EH (cell line): ENCODE data around the gene NKAIN2.

Experiments
- DNase-seq: peaks from one replicate; pipeline ENCODE4 v3.0.0-alpha.2; 2015; ENCODE audit warnings: low read depth

The NKAIN2 gene

GRCh38 chr6:123808556-123808955 lies 4.9 kb downstream of the NKAIN2 start:
- no peak for DNase-seq

GRCh38 chr6:123810214-123810613 lies 6.5 kb downstream of the NKAIN2 start:
- no peak for DNase-seq

- no peak for DNase-seq
Observed at GRCh38 chr6:123810948-123811347, 7.3 kb downstream of the NKAIN2 start.

GRCh38 chr6:123811378-123811777 lies 7.7 kb downstream of the NKAIN2 start:
- no peak for DNase-seq

- DNase-seq = no peak
Observed at GRCh38 chr6:123812621-123813020, 9.0 kb downstream of the NKAIN2 start.

- no peak for DNase-seq
Observed at GRCh38 chr6:123821112-123821511, 17.4 kb downstream of the NKAIN2 start.

- peak; percentile 5 for DNase-seq
Observed at GRCh38 chr6:123829302-123829953, 25.8 kb downstream of the NKAIN2 start.

GRCh38 chr6:123830120-123830519 lies 26.5 kb downstream of the NKAIN2 start:
- no peak for DNase-seq

- no peak for DNase-seq
Observed at GRCh38 chr6:123838505-123839234, 35.0 kb downstream of the NKAIN2 start.

DNA sequence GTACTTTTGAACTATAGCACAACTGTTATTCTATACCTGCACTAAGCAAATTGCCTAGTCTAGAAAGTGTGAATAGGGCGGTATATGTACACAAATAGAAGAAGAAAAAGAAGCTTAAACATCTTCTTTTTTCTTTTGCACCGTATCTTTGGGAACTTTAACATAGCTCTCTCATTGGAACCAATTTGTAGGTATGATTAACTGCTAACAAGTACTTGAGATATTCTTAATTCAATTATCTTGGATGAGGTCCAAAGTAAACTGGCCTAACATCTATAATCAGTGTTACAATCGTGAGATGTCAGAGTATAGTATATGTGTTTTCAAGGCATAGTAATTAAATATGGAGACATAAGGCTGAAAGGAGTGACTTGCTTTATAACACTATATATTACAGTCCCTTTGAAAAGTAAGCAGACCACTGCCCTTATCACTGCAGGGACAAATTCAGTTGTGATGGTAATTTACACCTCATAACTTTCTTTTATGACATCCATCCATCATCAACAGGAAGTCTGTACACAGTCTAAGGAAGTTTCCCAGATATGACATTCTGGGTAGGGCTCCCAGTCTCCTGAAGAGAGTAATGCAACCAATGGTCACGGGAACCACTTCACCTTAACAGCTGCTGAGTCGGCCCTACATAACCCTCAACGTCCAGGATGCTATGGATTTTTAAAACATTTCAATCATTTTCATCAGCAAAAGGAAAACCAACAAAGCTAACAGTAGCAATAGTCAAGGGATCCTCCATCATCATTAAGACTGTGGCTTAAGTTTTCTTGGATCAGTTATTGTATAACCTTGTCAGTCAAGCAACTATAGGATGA lies 37.6 kb downstream of the NKAIN2 start:
- no peak for DNase-seq

DNA sequence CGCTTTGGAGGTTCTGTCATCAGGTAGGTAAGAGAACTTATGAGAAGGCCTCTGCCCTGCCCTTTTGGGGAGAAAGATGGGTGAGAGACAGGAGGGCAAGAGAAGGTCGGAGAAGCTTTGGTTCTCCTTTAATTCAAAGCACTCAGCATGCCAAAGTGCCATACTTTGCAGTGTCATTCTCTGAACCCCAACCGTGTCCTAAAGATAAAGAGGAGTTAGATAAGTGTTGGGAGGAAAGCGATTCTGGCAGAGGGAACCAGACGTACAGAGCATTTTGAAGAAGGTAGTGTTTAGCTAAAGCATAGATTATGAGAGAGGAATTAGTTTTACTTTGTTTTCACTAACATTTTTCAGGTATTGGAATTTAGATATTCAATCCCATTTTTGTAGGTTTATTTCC lies 40.3 kb downstream of the NKAIN2 start:
- no peak for DNase-seq

DNA sequence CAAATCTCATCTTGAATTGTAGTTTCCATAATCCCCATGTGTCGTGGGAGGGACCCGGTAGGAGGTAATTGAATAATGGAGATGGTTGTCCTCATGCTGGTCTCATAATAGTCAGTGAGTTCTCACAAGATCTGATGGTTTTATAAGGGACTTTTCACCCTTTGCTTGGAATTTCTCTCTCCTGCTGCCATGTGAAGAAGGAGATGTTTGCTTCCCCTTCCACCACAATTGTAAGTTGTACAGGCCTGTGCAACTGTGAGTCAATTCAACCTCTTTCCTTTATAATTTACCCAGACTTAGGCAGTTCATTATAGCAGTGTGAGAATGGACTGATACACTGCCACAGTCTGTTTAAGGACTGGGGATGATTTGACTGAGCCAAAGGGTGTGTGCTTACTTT lies 44.7 kb downstream of the NKAIN2 start:
- DNase-seq = no peak

GRCh38 chr6:123849406-123849805 lies 45.7 kb downstream of the NKAIN2 start:
- no peak for DNase-seq

DNA sequence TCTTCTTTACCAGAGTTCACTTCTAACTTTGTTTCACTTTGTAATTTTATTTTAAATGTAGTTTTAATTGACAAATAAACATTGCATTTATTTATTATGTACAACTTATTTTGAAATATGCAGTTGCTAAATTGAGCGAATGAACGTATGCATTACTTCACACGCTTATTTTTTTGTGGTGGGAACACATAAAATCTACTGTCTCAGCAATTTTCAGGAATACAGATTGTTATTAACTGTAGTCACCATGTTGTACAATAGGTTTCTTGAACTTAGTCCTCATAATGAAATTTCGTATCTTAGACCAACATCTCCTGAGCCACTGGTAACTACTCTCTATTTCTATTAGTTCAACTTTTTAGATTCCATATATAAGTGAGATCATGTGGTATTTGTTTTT lies 46.9 kb downstream of the NKAIN2 start:
- no peak for DNase-seq

DNA sequence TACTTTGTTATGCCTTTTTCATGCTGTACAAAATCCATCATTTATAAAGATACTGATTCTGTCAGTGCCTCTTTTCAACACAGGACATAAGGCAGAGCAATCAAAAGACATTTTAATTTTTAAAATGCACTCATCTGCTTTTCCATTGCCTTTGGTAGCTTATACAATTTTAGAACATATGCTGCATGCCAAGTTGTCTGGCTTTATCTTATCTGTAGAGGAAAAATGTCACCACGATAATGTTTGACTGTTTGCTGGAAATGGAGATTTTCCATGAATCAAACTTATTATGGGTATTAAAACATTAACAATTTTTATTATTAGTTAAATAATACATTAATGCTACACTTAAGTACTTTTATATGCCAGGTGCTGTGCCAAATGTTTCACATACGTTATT lies 50.5 kb downstream of the NKAIN2 start:
- no peak for DNase-seq

GRCh38 chr6:123855506-123855905 lies 51.8 kb downstream of the NKAIN2 start:
- DNase-seq = no peak

- DNase-seq = no peak
Observed at GRCh38 chr6:123859291-123859690, 55.6 kb downstream of the NKAIN2 start.

GRCh38 chr6:123869334-123869733 lies 65.7 kb downstream of the NKAIN2 start:
- DNase-seq = no peak

- no peak for DNase-seq
Observed at GRCh38 chr6:123873974-123874373, 70.3 kb downstream of the NKAIN2 start.

- DNase-seq = no peak
Observed at GRCh38 chr6:123875784-123876183, 72.1 kb downstream of the NKAIN2 start.

GRCh38 chr6:123879749-123880148 lies 76.1 kb downstream of the NKAIN2 start:
- no peak for DNase-seq

DNA sequence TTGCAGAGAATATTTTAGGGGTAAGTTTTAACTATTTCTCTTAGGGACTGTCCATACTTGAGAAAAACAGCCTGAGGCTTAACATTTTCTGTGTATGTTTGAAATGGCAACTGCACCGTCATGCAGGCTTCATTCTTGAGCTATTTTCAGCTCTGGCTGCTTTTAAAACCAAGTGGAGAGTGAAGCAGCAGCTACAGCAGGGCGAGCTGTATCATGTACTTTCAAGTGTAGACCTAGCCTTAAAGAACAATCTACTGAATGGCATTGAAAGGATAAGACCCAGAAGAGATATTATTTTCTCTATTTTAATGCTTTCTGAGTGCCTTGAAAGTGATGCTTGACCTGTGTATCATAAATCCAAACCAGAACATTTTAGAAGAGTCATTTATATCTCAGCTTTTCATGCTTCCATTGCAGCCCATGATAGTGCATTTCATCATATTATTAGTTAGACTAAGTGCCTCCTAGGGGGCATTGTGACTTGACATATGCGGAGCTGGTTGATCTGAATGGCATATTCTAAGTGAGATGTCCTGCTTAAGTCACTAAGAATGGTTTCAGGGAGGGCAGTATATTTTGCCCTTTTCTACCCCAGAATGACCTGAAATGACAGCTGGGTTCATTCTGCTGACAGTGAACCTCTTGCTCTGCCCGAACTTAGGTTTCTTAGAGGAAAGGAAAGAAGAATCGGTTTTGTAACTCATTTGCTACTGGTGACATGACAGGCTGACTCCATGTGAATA lies 85.3 kb downstream of the NKAIN2 start:
- no peak for DNase-seq
